GM12873 (cell line): ENCODE results near the gene PLPPR1.

Experiments used
- TF ChIP-seq, protein P1 (sequence below): IDR thresholded peaks from 2 replicates; pipeline ENCODE4 v1.5.1; 2012; ENCODE audit warnings: low read depth, mild to moderate bottlenecking, moderate library complexity, low read length, control low read depth; ENCODE audit not compliant: insufficient read depth; ENCODE audit errors: missing control alignments

Gene PLPPR1

DNA sequence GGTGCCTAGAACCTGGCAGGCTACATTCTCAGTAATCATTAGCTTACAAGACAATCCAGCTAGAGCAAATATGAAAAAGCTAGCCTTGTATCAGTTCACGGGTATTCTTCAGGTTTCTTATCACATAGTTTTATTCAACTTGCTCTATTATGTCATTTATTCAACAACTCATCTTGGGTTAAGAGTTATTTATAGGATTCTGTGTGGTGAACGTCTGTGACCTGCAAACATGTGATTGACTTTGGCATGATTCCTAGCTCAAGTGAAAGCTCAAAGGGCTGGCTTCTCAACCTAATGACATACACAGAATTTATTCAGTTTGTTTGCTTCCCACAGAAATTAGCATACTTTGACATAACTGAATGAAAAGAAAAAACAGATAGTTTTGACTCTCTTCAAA lies 173.1 kb downstream of the PLPPR1 start:
- TF ChIP-seq, protein P1, sequence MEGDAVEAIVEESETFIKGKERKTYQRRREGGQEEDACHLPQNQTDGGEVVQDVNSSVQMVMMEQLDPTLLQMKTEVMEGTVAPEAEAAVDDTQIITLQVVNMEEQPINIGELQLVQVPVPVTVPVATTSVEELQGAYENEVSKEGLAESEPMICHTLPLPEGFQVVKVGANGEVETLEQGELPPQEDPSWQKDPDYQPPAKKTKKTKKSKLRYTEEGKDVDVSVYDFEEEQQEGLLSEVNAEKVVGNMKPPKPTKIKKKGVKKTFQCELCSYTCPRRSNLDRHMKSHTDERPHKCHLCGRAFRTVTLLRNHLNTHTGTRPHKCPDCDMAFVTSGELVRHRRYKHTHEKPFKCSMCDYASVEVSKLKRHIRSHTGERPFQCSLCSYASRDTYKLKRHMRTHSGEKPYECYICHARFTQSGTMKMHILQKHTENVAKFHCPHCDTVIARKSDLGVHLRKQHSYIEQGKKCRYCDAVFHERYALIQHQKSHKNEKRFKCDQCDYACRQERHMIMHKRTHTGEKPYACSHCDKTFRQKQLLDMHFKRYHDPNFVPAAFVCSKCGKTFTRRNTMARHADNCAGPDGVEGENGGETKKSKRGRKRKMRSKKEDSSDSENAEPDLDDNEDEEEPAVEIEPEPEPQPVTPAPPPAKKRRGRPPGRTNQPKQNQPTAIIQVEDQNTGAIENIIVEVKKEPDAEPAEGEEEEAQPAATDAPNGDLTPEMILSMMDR = no peak

- TF ChIP-seq, protein P1 = no peak
Observed at GRCh38 chr9:101209670-101210069, 181.1 kb downstream of the PLPPR1 start.

DNA sequence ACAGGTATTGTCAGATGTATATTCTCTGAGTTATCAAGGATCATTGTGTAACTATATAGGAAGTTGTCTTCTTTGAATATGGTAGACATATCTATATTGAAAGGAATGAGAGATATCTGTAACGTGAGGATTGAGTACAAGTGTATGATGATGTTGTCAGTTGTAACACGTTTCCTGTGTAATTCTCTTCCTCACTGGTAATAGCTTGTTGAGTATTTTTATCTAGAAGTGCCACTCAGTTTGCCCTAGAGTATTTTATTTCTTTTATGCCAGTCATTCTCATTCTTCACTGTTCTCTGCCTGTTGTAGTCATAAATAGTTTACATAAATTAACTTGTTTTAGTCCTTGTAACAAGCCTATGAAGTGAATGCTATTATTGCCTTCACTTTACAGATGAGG lies 184.1 kb downstream of the PLPPR1 start:
- TF ChIP-seq, protein P1 = no peak

DNA sequence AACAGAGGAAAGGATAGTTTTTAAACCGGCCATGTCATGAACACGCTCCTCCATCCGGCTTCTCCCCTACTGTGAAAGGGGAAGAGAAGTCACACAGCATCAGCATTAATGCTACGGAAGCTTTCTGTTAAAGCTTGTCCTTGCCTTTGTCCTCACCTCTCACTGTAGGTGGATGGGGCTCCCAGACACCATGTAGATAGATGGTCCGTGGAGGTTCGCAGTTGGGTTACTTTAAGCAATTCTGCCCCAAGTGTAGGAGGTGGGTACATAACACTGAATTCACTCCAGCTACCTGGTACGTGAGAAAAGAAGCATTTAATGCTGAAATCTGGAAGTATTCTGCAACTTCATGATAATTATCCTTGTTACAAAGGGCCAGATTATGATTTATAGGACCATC lies 190.5 kb downstream of the PLPPR1 start:
- TF ChIP-seq, protein P1 = no peak

DNA sequence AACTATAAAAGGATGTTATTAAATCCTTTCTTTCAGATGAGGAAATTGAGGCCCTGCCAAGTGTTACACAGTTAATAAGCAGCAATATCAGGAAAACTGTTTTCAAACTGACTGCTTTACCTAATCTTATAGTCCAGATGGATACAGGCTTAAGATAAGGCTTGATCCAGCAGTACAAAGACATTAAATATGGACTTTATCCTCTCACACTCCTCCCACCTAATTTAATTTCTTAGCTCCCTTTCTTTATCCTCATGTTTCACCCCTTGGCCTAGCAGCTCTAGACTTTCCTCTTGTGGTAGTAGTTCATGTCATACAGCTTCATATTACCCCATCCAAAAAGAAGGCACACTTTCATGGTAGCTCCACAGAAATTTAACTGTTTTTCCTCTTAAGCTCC lies 191.8 kb downstream of the PLPPR1 start:
- TF ChIP-seq, protein P1 = no peak

DNA sequence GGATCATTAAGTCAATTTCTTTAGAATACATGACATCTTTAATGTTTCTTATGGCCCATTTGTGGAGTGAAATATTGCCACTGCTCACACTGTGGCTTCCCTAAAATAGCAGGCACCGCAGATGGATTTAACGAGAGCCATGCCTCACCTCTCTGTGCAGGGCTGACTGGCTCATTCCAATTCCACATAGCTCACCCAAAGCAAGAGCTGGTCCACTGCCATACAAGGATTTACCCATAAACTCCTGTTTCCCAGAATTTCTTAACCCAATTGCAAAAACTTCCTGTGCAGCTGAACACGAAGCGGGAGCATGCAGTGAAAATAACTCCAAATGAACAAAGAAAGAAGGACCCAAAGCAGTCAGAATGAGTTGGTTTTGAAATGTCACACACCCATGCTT lies 196.7 kb downstream of the PLPPR1 start:
- TF ChIP-seq, protein P1 = no peak

GRCh38 chr9:101226161-101226560 lies 197.6 kb downstream of the PLPPR1 start:
- TF ChIP-seq, protein P1 = no peak

- TF ChIP-seq, protein P1 = no peak
Observed at GRCh38 chr9:101226803-101227202, 198.3 kb downstream of the PLPPR1 start.
